ENCODE results near the gene WDR49. TPM values are rescaled to one million over a fixed set of nuclear protein-coding genes. Genes with fewer than 3 reads are reported as not detected.

WDR49 gene
- total and polyA plus RNA-seq, 10 of the 15 experiments (the other 5 are each of a cell fraction or from before 2014, with no cell fraction given): 0.05 to 0.15 TPM; not detected in 8

GRCh38 chr3:167653155-167653554 is 587 bp downstream of the WDR49 start:
- Histone ChIP-seq H3K27ac (ENCODE audit: control insufficient read depth, insufficient read depth) (no peak overlapping the region), H3K4me2 (ENCODE audit: control insufficient read depth, insufficient read depth) (no peak overlapping the region), H3K4me1 (ENCODE audit: control insufficient read depth, insufficient read depth, low read length) (no peaks in the 10 kb centered on the region), H3K79me2 (ENCODE audit: control insufficient read depth, insufficient read depth, low read length) (no peaks in the 10 kb centered on the region), H3K9me3 (replicated peaks; ENCODE audit: control insufficient read depth, insufficient read depth, low read length) (no peaks in the 10 kb centered on the region), H3K4me3 (no peak overlapping the region), H2AFZ (ENCODE audit: control insufficient read depth, low read depth, low read length) (no peak overlapping the region), H3K9ac (ENCODE audit: control insufficient read depth, insufficient read depth, low read length) (no peak overlapping the region), H4K20me1 (ENCODE audit: control insufficient read depth, insufficient read depth) (no peaks in the 10 kb centered on the region), H3K36me3 (ENCODE audit: control insufficient read depth in 2 of 2, insufficient read depth in 2 of 2, low read length in 1 of 2) (no peaks in the 10 kb centered on the region), H3K27me3 (replicated peaks in 1 of 2; ENCODE audit: control insufficient read depth in 2 of 2, insufficient read depth in 2 of 2, low read length in 1 of 2) (no peaks in the 10 kb centered on the region)
- ChIA-PET POLR2A (no interaction called here), SMC1A (ENCODE audit: uncharacterized antibody, unreplicated experiment) (interaction anchor here (1.1 to 1.5 kb wide), 2 partner anchors 31 to 229 kb away, joined by 3 to 6 read pairs; no protein-coding TSS in a partner anchor), RAD21 (ENCODE audit: unreplicated experiment) (no interaction called here), CTCF (interaction anchor here (1.0 kb wide), 1 partner anchor 32 kb away, joined by 4 read pairs; no protein-coding TSS in a partner anchor)
- in situ Hi-C loops (cut with MboI) (no loop called here), intact Hi-C loops (cut with micrococcal nuclease; ENCODE audit: unreplicated experiment) (no loop called here)
- 0% methylated on average over 1 of the region's 1 CpG for WGBS (ENCODE audit: insufficient coverage, insufficient replicate concordance, low lambda C conversion rate, missing lambda C conversion rate)
- FAIRE-seq (no peak), ATAC-seq (no peak), DNase-seq (ENCODE audit: low read depth, low spot score) (no peak)
- TF ChIP-seq NFIC (IDR thresholded peaks at IDR 0.05; ENCODE audit: low read depth, low read length) (no peak), IKZF2 (IDR thresholded peaks at IDR 0.05) (no peak), CEBPB (IDR thresholded peaks at IDR 0.05; ENCODE audit: borderline replicate concordance in 1 of 2, low read depth in 2 of 2, low read length in 2 of 2) (no peak), RBBP5 (conservative IDR thresholded peaks at IDR 0.05) (no peak), NFYB (IDR thresholded peaks at IDR 0.05; ENCODE audit: insufficient read depth, low read depth, low read length) (no peak), MYB (IDR thresholded peaks at IDR 0.05; ENCODE audit: borderline replicate concordance, low read depth, low read length) (no peak), BCL3 (IDR thresholded peaks at IDR 0.05; ENCODE audit: borderline replicate concordance, insufficient read depth, low read depth, low read length, poor library complexity, severe bottlenecking) (no peak), YY1 (IDR thresholded peaks at IDR 0.05; ENCODE audit: low read depth, low read length) (no peak), TCF12 (IDR thresholded peaks at IDR 0.05; ENCODE audit: low read depth, low read length) (no peak), MTA2 (IDR thresholded peaks at IDR 0.05; ENCODE audit: low read depth) (no peak), ZNF24 (IDR thresholded peaks at IDR 0.05) (no peak), PAX8 (IDR thresholded peaks at IDR 0.05) (no peak)
- no TSS peak for BruUV-seq (replicated peaks)
